Ovary (tissue), 3 donors: ENCODE data around the gene SLC10A2.

Source experiments
- CTCF ChIP-seq, 3 donors: fragments of 450-650 bp in 2 of 3; fragments of 200-600 bp in 1 of 3; IDR thresholded peaks; one replicate each; pipeline versions ENCODE4 v1.5.1 to v1.8.0; 2016 to 2022; ENCODE audit warnings: antibody characterized with exemption in 3 of 3, mild to moderate bottlenecking in 1 of 3
- EP300 ChIP-seq: sonication (generic); formaldehyde crosslinking; IDR thresholded peaks from one replicate; pipeline ENCODE4 v1.6.1; 2017; ENCODE audit warnings: antibody characterized with exemption
- POLR2A ChIP-seq: fragments of 450-650 bp; IDR thresholded peaks from one replicate; pipeline ENCODE4 v1.6.1; 2017; ENCODE audit warnings: antibody characterized with exemption, mild to moderate bottlenecking, moderate library complexity
- donor health status: DM: no; HTN: no; CAD: no.

DNA sequence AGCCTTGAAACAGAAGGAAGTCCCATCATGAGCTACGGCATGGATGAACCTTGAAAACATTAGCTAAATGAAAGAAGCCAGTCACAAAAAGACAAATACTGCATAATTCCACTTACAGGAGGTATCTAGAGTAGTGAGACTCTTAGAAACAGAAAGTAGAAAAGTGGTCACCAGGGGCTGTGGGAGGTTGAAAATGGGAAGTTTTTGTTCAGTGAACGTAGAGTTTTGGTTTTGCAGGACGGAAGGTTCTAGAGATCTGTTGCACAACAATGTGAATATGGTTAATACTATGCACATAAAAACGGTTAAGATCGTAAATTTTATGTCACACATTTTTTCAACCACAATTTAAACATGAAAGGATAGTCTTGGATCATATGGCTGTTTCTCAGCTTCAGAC is 11.9 kb upstream of the SLC10A2 start:
- TF ChIP-seq CTCF (IDR thresholded peaks at IDR 0.05) (no peak), POLR2A (no peak), EP300 (no peak)
